Thoracic aorta (tissue), 2 donors: Measurements from ENCODE around the gene STPG4. TPM values are rescaled to one million over a fixed set of nuclear protein-coding genes. Genes with fewer than 3 reads are reported as not detected.

Experiments used
- ATAC-seq: fragments of 150-250 bp; one replicate; pipeline ENCODE4 v1.8.0; 2017; ENCODE audit warnings: low read depth; ENCODE audit not compliant: insufficient number of reproducible peaks, low FRiP score
- DNase-seq: peaks from one replicate; pipeline ENCODE4 v3.0.0-alpha.2; 2020; ENCODE audit warnings: low spot score
- H3K27ac ChIP-seq, 2 donors: fragments of 200-600 bp; sonication (generic); 1 replicate in 1 of 2; 2 replicates in 1 of 2; pipeline ENCODE4 v1.5.1; 2016; ENCODE audit warnings: mild to moderate bottlenecking in 2 of 2, moderate library complexity in 2 of 2
- H3K27me3 ChIP-seq: fragments of 200-600 bp; sonication (generic); replicated peaks from 2 replicates; pipeline ENCODE4 v1.6.0; 2016; ENCODE audit warnings: mild to moderate bottlenecking; ENCODE audit not compliant: insufficient read depth
- H3K36me3 ChIP-seq: fragments of 200-600 bp; sonication (generic); one replicate; pipeline ENCODE4 v1.5.1; 2016
- H3K4me1 ChIP-seq, 2 donors: fragments of 200-600 bp; sonication (generic); 1 replicate in 1 of 2; 2 replicates in 1 of 2; pipeline versions ENCODE4 v1.5.1 to v1.6.0; 2016; ENCODE audit warnings: low read depth in 2 of 2, mild to moderate bottlenecking in 1 of 2; ENCODE audit not compliant: control insufficient read depth in 1 of 2
- H3K4me3 ChIP-seq: fragments of 200-600 bp; sonication (generic); 2 replicates; pipeline ENCODE4 v1.5.1; 2016; ENCODE audit warnings: mild to moderate bottlenecking
- H3K9me3 ChIP-seq: fragments of 200-600 bp; sonication (generic); 2 replicates; pipeline ENCODE4 v1.5.1; 2016
- total RNA-seq, 2 donors: library from RNA; depleted of rRNA; stranded (reverse); fragments of >200 nt; gene quantifications; one replicate each; pipeline versions ENCODE4 v1.1.0 to v1.2.3, GENCODE V29; 2016
- TF ChIP-seq, protein P1 (sequence below): fragments of 200-600 bp; sonication (generic); IDR thresholded peaks from one replicate; pipeline ENCODE4 v1.5.1; 2019; ENCODE audit warnings: antibody characterized with exemption

Gene STPG4
- total RNA-seq, 2 donors from 2014 or later = not detected

DNA sequence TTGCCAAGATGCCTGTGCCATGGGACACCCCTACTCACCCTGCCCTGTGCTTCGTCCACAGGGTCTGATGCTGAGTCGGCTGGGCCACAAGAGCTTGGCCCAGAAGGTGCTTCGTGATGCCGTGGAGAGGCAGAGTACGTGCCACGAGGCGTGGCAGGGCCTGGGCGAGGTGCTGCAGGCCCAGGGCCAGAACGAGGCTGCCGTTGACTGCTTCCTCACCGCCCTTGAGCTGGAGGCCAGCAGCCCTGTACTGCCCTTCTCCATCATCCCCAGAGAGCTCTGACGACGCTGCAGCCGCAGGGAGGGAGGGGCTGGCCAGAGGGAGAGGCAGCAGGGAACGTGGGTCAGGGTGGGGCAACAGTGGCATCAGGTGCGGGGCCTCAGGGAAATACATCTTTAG, 81.5 kb downstream of the STPG4 start:
- no peaks in the 10 kb centered on the region for H3K36me3 ChIP-seq
- H3K9me3 ChIP-seq = no peaks in the 10 kb centered on the region
- peak overlapping the region; percentile 95 to 99 for H3K27ac ChIP-seq
- TF ChIP-seq, protein P1, sequence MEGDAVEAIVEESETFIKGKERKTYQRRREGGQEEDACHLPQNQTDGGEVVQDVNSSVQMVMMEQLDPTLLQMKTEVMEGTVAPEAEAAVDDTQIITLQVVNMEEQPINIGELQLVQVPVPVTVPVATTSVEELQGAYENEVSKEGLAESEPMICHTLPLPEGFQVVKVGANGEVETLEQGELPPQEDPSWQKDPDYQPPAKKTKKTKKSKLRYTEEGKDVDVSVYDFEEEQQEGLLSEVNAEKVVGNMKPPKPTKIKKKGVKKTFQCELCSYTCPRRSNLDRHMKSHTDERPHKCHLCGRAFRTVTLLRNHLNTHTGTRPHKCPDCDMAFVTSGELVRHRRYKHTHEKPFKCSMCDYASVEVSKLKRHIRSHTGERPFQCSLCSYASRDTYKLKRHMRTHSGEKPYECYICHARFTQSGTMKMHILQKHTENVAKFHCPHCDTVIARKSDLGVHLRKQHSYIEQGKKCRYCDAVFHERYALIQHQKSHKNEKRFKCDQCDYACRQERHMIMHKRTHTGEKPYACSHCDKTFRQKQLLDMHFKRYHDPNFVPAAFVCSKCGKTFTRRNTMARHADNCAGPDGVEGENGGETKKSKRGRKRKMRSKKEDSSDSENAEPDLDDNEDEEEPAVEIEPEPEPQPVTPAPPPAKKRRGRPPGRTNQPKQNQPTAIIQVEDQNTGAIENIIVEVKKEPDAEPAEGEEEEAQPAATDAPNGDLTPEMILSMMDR = no peak
- no peaks in the 10 kb centered on the region for H3K27me3 ChIP-seq
- peaks cover 55 to 79% of the 10 kb centered on the region in 2 donors for H3K4me1 ChIP-seq
- DNase-seq (no peak), ATAC-seq (no peak)
- H3K4me3 ChIP-seq = no peak overlapping the region

DNA sequence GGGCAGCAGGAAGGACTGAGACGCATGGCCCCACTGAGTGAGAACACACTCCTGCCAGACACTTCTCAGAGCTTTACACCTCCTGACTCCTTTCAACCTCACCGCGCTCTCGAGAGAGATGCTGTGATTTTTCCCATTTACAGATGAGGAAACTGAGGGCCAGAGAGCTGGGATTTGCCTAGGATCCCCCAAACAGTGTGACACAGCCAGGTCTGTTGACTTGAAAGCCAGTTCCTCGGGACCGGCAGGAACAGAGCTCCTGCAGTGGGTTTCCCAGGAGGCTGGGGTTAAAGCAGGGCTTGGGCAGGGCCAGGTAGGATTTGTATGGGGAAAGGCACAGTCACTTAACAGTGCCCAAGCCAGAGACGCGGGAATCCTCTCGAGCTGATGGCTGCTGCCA, 81.9 kb downstream of the STPG4 start:
- H3K36me3 ChIP-seq = no peaks in the 10 kb centered on the region
- no peaks in the 10 kb centered on the region for H3K9me3 ChIP-seq
- H3K27me3 ChIP-seq = no peaks in the 10 kb centered on the region
- no peak overlapping the region for H3K4me3 ChIP-seq
- ATAC-seq (no peak), DNase-seq (no peak)
- peak overlapping the region; percentile 95 to 99 for H3K27ac ChIP-seq
- TF ChIP-seq, protein P1 = no peak
- H3K4me1 ChIP-seq = peaks cover 60 to 83% of the 10 kb centered on the region in 2 donors

DNA sequence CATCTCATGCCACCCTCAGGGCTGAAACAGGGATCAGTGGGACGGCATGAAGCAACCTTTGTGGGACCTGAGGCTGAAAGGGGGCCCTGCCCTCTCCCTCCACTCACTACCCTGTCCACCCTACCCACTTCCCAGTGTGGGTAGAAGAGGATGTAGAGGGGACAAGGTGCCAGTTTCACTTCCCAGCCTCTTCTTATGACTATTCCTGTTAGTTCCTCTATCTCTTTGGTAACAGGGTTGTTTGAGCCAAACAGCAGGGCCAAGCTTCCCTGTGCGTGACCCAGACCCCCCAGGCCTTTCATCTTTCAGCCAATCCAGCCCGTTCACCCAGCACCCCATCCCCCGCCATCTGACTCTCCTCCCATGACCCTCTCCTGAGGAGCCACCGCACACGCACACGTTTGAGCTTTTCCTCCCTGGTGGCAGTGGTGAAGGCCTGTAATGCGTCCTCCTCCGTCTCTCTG, 82.3 kb downstream of the STPG4 start:
- H3K4me1 ChIP-seq = peaks cover 64 to 84% of the 10 kb centered on the region in 2 donors
- no peaks in the 10 kb centered on the region for H3K9me3 ChIP-seq
- H3K4me3 ChIP-seq = peak overlapping the region; percentile 2
- no peak for ATAC-seq
- TF ChIP-seq, protein P1 = no peak
- H3K27me3 ChIP-seq = no peaks in the 10 kb centered on the region
- H3K27ac ChIP-seq = peak overlapping the region; percentile 95 to 99
- DNase-seq = no peak
- H3K36me3 ChIP-seq = no peaks in the 10 kb centered on the region

DNA sequence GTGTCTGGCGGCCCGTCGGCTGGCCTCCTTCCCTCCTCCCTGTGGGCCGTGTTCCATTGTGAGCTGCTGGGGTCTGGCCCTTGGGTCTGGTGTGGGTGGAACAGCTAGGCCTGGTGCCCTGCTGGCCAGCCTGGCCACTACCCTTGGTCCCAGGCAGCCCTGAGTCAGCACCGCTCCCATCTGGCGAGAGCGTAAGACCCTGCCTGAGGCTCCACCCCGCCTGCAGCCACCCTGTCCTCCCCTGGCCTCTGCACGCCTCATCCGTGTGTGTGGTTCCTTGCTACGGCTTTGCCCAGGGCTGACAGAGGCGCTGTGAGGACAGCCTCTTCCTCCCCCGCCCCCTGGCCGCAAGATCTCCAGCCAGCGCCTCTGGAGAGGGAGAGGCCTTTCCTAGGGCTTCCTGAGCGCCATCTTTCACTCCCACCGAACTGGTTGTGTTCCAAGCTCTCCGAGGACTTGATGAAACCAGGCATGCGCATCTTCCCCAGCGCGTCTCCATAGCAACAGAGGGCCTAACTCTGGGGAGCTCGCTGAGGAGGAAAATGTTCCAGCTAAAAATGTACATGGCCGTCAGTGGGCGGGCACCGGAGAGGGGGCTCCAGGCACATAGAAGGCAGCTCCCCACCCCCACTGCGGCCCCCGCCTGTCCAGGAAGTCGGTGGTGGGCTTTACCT, 83.0 kb downstream of the STPG4 start:
- TF ChIP-seq, protein P1 = peak; percentile 59
- Histone ChIP-seq H3K9me3 (no peaks in the 10 kb centered on the region), H3K4me1 (peaks cover 64 to 84% of the 10 kb centered on the region in 2 donors), H3K36me3 (no peaks in the 10 kb centered on the region), H3K27ac (peak overlapping the region; percentile 95 to 99), H3K27me3 (no peaks in the 10 kb centered on the region), H3K4me3 (peak overlapping the region; percentile 2)
- ATAC-seq (peak; percentile 27), DNase-seq (peak; percentile 77)

DNA sequence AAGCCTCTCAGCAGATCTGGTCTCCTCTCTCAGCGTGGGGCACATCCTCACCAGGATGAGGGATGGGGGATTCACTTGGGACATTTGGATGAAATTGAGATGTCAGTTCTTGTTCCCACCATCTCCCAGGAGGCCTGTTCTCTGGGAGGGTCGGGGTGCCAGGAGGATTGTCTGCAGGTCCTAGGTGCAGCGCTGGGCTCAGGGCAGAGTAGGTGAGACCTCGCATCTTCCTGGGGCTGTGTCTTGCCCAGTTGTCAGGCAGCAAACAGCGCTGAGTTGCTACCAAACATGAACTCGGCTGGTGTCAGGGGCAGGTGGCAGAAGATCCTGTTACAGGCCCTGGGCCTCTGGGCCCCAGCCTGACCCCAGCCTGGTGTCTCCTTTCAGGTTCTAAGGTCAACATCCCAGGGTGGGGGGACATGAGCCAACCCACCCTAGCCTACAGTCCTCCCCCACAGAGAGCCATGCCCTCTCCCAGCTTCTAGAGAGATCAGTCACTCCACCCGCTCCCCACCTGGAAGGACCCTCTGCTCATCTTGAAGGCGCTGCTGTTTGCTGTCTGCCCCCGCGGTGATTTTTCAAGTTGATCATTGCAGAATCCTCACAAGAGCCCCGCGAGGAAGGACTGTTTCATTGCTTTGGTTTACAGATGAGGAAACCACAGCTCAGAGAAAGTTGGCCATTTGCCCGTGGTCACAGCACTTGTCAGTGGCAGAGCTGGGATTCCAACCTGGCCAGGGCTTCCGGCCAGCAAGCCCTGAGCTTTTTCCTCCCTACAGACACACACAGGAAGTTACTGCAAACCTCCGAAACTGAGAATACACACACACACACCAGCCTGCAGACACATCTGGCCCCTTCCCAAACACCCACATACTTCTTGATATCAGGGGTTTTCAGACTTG, 83.9 kb downstream of the STPG4 start:
- Histone ChIP-seq H3K27ac (peak overlapping the region; percentile 95 to 99), H3K36me3 (no peaks in the 10 kb centered on the region), H3K27me3 (no peaks in the 10 kb centered on the region), H3K4me1 (peaks cover 59 to 82% of the 10 kb centered on the region in 2 donors), H3K4me3 (peak overlapping the region; percentile 2), H3K9me3 (no peaks in the 10 kb centered on the region)
- TF ChIP-seq, protein P1 = no peak
- DNase-seq = peak; percentile 59
- ATAC-seq = no peak
